KMS-11 (cell line): Measurements from ENCODE around the gene C12orf43.

Experiments
- H2AFZ ChIP-seq: fragments of 200-600 bp; sonication (generic); 2 replicates; pipeline ENCODE4 v1.6.1; 2016; ENCODE audit warnings: antibody characterized with exemption, mixed run types, low read depth
- H3K27ac ChIP-seq: fragments of 200-600 bp; sonication (generic); 2 replicates; pipeline ENCODE4 v1.6.1; 2016; ENCODE audit warnings: mild to moderate bottlenecking, mixed run types
- H3K27me3 ChIP-seq: fragments of 200-600 bp; sonication (generic); 2 replicates; pipeline ENCODE4 v1.6.1; 2017; ENCODE audit warnings: mild to moderate bottlenecking, low read depth, mixed run types, moderate library complexity; ENCODE audit not compliant: insufficient read depth
- H3K36me3 ChIP-seq: fragments of 200-600 bp; sonication (generic); 2 replicates; pipeline ENCODE4 v1.6.1; 2017; ENCODE audit warnings: mild to moderate bottlenecking, mixed run types; ENCODE audit not compliant: insufficient read depth
- H3K4me1 ChIP-seq: fragments of 200-600 bp; sonication (generic); 2 replicates; pipeline ENCODE4 v1.6.1; 2016; ENCODE audit warnings: mild to moderate bottlenecking, low read depth, mixed run types; ENCODE audit not compliant: poor library complexity, severe bottlenecking
- H3K4me2 ChIP-seq: fragments of 200-600 bp; sonication (generic); 2 replicates; pipeline ENCODE4 v1.7.0; 2016; ENCODE audit warnings: mild to moderate bottlenecking, mixed run types
- H3K4me3 ChIP-seq: fragments of 200-600 bp; sonication (generic); IDR thresholded peaks from 2 replicates; pipeline ENCODE4 v1.6.1; 2017; ENCODE audit warnings: low read depth, low read length, mixed read lengths; ENCODE audit not compliant: insufficient read depth
- H3K79me2 ChIP-seq: fragments of 200-600 bp; sonication (generic); 2 replicates; pipeline ENCODE4 v1.6.1; 2016; ENCODE audit warnings: low read depth, mixed run types; ENCODE audit not compliant: insufficient read depth
- H3K9ac ChIP-seq: fragments of 200-600 bp; sonication (generic); 2 replicates; pipeline ENCODE4 v1.6.1; 2016; ENCODE audit warnings: mild to moderate bottlenecking, mixed run types
- H4K20me1 ChIP-seq: fragments of 200-600 bp; sonication (generic); 2 replicates; pipeline ENCODE4 v1.6.1; 2016; ENCODE audit warnings: mild to moderate bottlenecking, mixed run types; ENCODE audit not compliant: insufficient read depth
- CTCF ChIP-seq: fragments of 200-600 bp; sonication (generic); conservative IDR thresholded peaks from 2 replicates; pipeline ENCODE4 v1.6.1; 2017; ENCODE audit warnings: low read depth, mild to moderate bottlenecking, antibody characterized with exemption, low read length, moderate library complexity, mixed read lengths

The C12orf43 gene

GRCh38 chr12:120956579-120957300, 59.5 kb downstream of the C12orf43 start:
- Histone ChIP-seq H3K36me3 (no peaks in the 10 kb centered on the region), H3K79me2 (no peaks in the 10 kb centered on the region), H3K27me3 (no peaks in the 10 kb centered on the region), H3K4me2 (no peak overlapping the region), H2AFZ (no peak overlapping the region), H3K9ac (no peak overlapping the region), H3K27ac (no peak overlapping the region), H3K4me1 (no peaks in the 10 kb centered on the region), H4K20me1 (no peaks in the 10 kb centered on the region), H3K4me3 (no peak overlapping the region)
- no peak for TF ChIP-seq CTCF

- no peak overlapping the region for H3K27ac ChIP-seq
- H3K4me2 ChIP-seq, result no peak overlapping the region
- H3K36me3 ChIP-seq, result no peaks in the 10 kb centered on the region
- no peak overlapping the region for H2AFZ ChIP-seq
- H3K4me3 ChIP-seq, result no peak overlapping the region
- H4K20me1 ChIP-seq, result no peaks in the 10 kb centered on the region
- no peak for TF ChIP-seq CTCF
- H3K4me1 ChIP-seq, result no peaks in the 10 kb centered on the region
- H3K9ac ChIP-seq, result no peak overlapping the region
- no peaks in the 10 kb centered on the region for H3K79me2 ChIP-seq
- H3K27me3 ChIP-seq, result no peaks in the 10 kb centered on the region
These were observed 61.1 kb downstream of the C12orf43 start for GRCh38 chr12:120955232-120955631.

- no peaks in the 10 kb centered on the region for H3K27me3 ChIP-seq
- H3K36me3 ChIP-seq, result no peaks in the 10 kb centered on the region
- no peaks in the 10 kb centered on the region for H3K4me1 ChIP-seq
- no peaks in the 10 kb centered on the region for H3K79me2 ChIP-seq
- H3K27ac ChIP-seq, result no peak overlapping the region
- no peak overlapping the region for H3K9ac ChIP-seq
- H4K20me1 ChIP-seq, result no peaks in the 10 kb centered on the region
- TF ChIP-seq CTCF, result no peak
- H3K4me2 ChIP-seq, result no peak overlapping the region
- H2AFZ ChIP-seq, result no peak overlapping the region
- no peak overlapping the region for H3K4me3 ChIP-seq
These were observed 65.5 kb downstream of the C12orf43 start for GRCh38 chr12:120950807-120951206.
